Fibroblast of lung (primary cell): ENCODE results near the gene GPR101. TPM values are rescaled to one million over a fixed set of nuclear protein-coding genes. Genes with fewer than 3 reads are reported as not detected.

ENCODE experiments used
- DNase-seq, 2 donors: peaks; one replicate each; pipeline versions ENCODE4 v3.0.0 to v3.0.0-alpha.2; 2010; ENCODE audit warnings: low read depth in 2 of 2
- H2AFZ ChIP-seq: 2 replicates; pipeline ENCODE4 v1.5.1; 2012; ENCODE audit warnings: low read length, control low read depth, inconsistent platforms
- H3K27ac ChIP-seq: 2 replicates; pipeline ENCODE4 v1.5.1; 2011; ENCODE audit warnings: low read length, control low read depth; ENCODE audit not compliant: insufficient read depth
- H3K27me3 ChIP-seq: 2 replicates; pipeline ENCODE4 v1.5.1; 2011; ENCODE audit warnings: mild to moderate bottlenecking, low read length; ENCODE audit not compliant: control insufficient read depth, insufficient read depth
- H3K36me3 ChIP-seq: 2 replicates; pipeline ENCODE4 v1.5.1; 2011; ENCODE audit warnings: low read length; ENCODE audit not compliant: control insufficient read depth, insufficient read depth
- H3K4me1 ChIP-seq: 2 replicates; pipeline ENCODE4 v1.5.1; 2011; ENCODE audit warnings: low read length; ENCODE audit not compliant: control insufficient read depth, insufficient read depth; ENCODE audit errors: extremely low read depth
- H3K4me2 ChIP-seq: 2 replicates; pipeline ENCODE4 v1.5.1; 2011; ENCODE audit warnings: low read length, control low read depth; ENCODE audit not compliant: insufficient read depth; ENCODE audit errors: extremely low read depth
- H3K4me3 ChIP-seq, 4 experiments: fragments of 200-600 bp in 1 of 4; sonication (generic) in 1 of 4; replicated peaks in 1 of 4; 2 replicates each; pipeline ENCODE4 v1.5.1; 2011 to 2016; ENCODE audit warnings: low read length in 4 of 4, low read depth in 3 of 4, mild to moderate bottlenecking in 3 of 4, control low read depth in 2 of 4, inconsistent platforms in 1 of 4, mixed read lengths in 1 of 4; ENCODE audit not compliant: insufficient read depth in 1 of 4; ENCODE audit errors: control extremely low read depth in 1 of 4
- H3K79me2 ChIP-seq: 2 replicates; pipeline ENCODE4 v1.5.1; 2012; ENCODE audit warnings: mild to moderate bottlenecking, low read length, inconsistent platforms; ENCODE audit not compliant: control insufficient read depth, insufficient read depth
- H3K9ac ChIP-seq: 2 replicates; pipeline ENCODE4 v1.5.1; 2011; ENCODE audit warnings: mild to moderate bottlenecking, low read length, control low read depth; ENCODE audit not compliant: insufficient read depth
- H3K9me3 ChIP-seq: 2 replicates; pipeline ENCODE4 v1.5.1; 2012; ENCODE audit warnings: low read depth, low read length; ENCODE audit not compliant: control insufficient read depth, insufficient read depth
- H4K20me1 ChIP-seq: 2 replicates; pipeline ENCODE4 v1.5.1; 2011; ENCODE audit warnings: low read length; ENCODE audit not compliant: control insufficient read depth, insufficient read depth; ENCODE audit errors: extremely low read depth
- CTCF ChIP-seq, 2 donors: IDR thresholded peaks in 1 of 2; conservative IDR thresholded peaks in 1 of 2; 1 replicate in 1 of 2; 2 replicates in 1 of 2; pipeline ENCODE4 v1.5.1; 2011 to 2012; ENCODE audit warnings: low read length in 2 of 2, control low read depth in 1 of 2, inconsistent platforms in 1 of 2, low read depth in 1 of 2, mild to moderate bottlenecking in 1 of 2
- EZH2 ChIP-seq: IDR thresholded peaks from 2 replicates; pipeline ENCODE4 v1.5.1; 2012; ENCODE audit warnings: low read length, control low read depth, mild to moderate bottlenecking; ENCODE audit errors: missing control alignments
- polyA plus RNA-seq, 2 donors: library from polyadenylated mRNA; depleted of rRNA in 1 of 2; stranded (reverse) in 1 of 2; unstranded in 1 of 2; fragments of >200 nt; gene quantifications; 2 replicates each; pipeline ENCODE4 v1.2.1, GENCODE V29; 2011 to 2012; ENCODE audit warnings: missing spikeins in 1 of 2
- total RNA-seq: library from RNA; depleted of rRNA; stranded (reverse); fragments of >200 nt; gene quantifications from 2 replicates; pipeline ENCODE4 v1.2.1, GENCODE V29; 2014

Gene GPR101
- total and polyA plus RNA-seq, 2 donors (not counting 1 experiment from before 2014, with no cell fraction given) = not detected

GRCh38 chrX:137044893-137045292 is 11.1 kb upstream of the GPR101 start:
- Histone ChIP-seq H3K36me3 (no peaks in the 10 kb centered on the region), H4K20me1 (no peaks in the 10 kb centered on the region), H2AFZ (no peak overlapping the region), H3K79me2 (no peaks in the 10 kb centered on the region), H3K4me2 (no peak overlapping the region), H3K9me3 (no peaks in the 10 kb centered on the region), H3K27me3 (no peaks in the 10 kb centered on the region), H3K27ac (no peak overlapping the region), H3K4me1 (no peaks in the 10 kb centered on the region), H3K4me3 (no peak overlapping the region), H3K9ac (no peak overlapping the region)
- no peak for DNase-seq
- TF ChIP-seq EZH2 = no peak
- no peak for TF ChIP-seq CTCF (conservative IDR thresholded peaks at IDR 0.05 in 1 of 2, IDR thresholded peaks at IDR 0.05 in 1 of 2; ENCODE audit: low read depth in 1 of 2, low read length in 2 of 2)

- Histone ChIP-seq H3K4me1 (no peaks in the 10 kb centered on the region), H3K79me2 (no peaks in the 10 kb centered on the region), H2AFZ (no peak overlapping the region), H4K20me1 (no peaks in the 10 kb centered on the region), H3K27me3 (no peaks in the 10 kb centered on the region), H3K4me3 (no peak overlapping the region), H3K4me2 (no peak overlapping the region), H3K27ac (no peak overlapping the region), H3K36me3 (no peaks in the 10 kb centered on the region), H3K9me3 (no peaks in the 10 kb centered on the region), H3K9ac (no peak overlapping the region)
- TF ChIP-seq CTCF (conservative IDR thresholded peaks at IDR 0.05 in 1 of 2, IDR thresholded peaks at IDR 0.05 in 1 of 2; ENCODE audit: low read depth in 1 of 2, low read length in 2 of 2) (no peak), EZH2 (no peak)
- no peak for DNase-seq
Observed at GRCh38 chrX:137043736-137044135, 9.9 kb upstream of the GPR101 start.

- Histone ChIP-seq H3K27me3 (no peaks in the 10 kb centered on the region), H3K27ac (no peak overlapping the region), H3K4me3 (no peak overlapping the region), H4K20me1 (no peaks in the 10 kb centered on the region), H2AFZ (no peak overlapping the region), H3K36me3 (no peaks in the 10 kb centered on the region), H3K4me1 (no peaks in the 10 kb centered on the region), H3K4me2 (no peak overlapping the region), H3K9me3 (no peaks in the 10 kb centered on the region), H3K79me2 (no peaks in the 10 kb centered on the region), H3K9ac (no peak overlapping the region)
- DNase-seq = no peak
- TF ChIP-seq EZH2 (no peak), CTCF (conservative IDR thresholded peaks at IDR 0.05 in 1 of 2, IDR thresholded peaks at IDR 0.05 in 1 of 2; ENCODE audit: low read depth in 1 of 2, low read length in 2 of 2) (no peak)
Observed at GRCh38 chrX:137041329-137041728, 7.5 kb upstream of the GPR101 start.
